ENCODE results near the gene PRKD1.
"Not testable (repeated sequence)": the region's sequence is repeated elsewhere in the genome, so short reads cannot be mapped to it uniquely, and the experiment has no call there.

Gene PRKD1

DNA sequence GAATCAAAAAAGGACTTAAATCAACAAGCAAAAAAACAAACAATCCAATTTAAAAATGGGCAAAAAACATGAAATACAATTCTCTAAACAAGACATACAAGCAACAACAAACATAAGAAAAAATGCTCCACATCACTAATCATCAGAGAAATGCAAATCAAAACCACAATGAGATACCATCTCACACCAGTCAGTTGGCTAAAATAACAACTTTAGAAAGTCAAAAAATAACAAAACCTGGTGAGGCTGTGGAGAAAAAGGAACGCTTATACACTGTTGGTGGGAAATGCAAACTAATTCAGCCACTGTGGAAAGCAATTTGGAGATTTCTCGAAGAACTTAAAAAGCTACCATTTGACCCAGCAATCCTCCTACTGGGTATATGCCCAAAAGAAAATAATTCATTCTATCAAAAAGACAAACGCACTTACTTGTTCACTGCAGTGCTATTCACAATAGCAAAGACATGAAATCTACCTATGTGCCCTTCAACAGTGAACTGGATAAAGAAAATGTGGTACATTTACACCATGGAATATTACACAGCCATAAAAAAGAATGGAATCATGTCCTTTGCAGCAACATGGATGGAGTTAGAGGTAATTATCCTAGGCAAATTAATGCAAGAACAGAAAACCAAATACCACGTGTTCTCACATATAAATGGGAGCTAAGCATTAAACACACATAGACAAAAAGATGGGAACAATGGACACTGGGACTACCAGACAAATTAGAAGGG lies 26.9 kb downstream of the PRKD1 start:
- no peak for DNase-seq (ENCODE audit: low read depth)

DNA sequence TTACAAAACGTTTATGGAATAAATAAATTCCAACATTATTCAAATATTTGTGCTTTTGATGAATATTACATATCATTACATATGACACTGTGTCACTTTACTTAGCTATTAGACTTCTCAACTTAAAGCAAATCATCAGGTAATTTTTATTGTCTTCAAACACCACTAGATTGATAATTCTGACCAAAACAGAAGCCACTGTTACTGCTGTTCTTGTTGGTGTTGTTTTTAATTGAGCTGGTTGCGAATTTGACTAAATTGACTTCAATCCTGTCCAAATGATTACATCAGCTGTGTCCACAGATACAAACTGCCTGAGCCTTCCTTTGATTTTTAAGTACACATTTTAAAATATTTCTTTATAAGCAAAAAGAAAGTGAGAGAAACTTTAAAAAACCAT lies 29.2 kb downstream of the PRKD1 start:
- DNase-seq (ENCODE audit: low read depth): no peak

DNA sequence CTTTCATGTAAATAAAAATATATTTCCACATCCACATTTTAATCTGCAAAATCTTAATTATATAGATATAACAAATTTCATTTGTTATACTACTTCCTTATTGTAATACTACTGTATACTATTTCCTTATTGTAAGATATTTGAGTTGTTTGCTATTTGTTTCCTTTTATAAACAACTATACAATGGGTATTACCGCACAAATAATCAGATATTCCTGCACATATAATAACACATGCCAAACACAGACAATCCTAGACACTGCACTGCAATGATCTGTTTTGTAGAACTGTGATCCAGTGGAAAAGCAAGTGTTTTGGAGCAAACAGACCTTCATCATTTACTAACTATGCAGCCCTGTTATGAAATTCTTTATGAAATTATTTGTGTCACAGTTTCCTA lies 30.5 kb downstream of the PRKD1 start:
- DNase-seq (ENCODE audit: low read depth): no peak

DNA sequence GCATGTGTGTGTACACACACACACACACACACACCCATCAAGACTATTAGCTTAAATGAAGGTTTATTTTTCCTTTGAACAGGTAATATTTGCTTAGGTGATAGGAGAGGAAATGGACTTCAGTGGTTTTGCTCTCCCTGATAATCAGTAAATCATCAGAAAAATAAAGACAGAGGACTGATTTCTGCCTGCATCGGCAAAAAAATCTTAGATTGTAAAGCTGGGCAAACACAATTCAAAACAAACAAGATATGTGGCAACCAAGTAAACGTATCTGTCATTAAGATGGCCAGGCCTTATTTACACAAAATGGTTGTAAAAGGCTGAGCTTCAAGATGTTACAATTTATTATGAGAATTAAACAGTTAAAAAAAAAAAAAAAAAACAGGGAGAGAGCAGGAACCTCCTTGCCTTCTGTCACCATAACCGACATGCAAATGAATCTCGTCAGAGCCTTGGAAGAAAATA lies 31.3 kb downstream of the PRKD1 start:
- no peak for DNase-seq (ENCODE audit: low read depth)

DNA sequence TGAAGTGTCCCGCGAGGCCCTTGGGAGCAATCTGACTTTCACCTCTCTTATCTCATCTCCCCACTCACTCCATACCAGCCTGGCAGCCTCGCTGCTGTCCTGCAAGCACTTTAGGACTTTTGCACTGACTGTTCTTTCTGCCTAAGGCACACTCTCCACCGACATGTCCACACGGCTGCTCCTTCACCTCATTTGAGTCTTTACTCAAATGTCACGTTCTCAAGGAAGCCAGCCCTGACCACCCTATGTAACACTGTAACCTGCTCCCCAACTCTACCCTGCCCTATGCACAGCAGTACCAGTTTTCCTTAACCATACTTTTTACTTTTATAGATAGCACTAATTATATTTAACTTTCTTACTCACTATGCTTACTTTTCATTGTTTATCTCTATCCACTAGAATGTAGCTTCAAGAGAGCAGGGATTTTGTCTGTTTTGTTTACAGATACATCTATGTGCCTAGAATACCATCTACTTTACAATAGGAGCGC lies 32.0 kb downstream of the PRKD1 start:
- no peak for DNase-seq (ENCODE audit: low read depth)

DNA sequence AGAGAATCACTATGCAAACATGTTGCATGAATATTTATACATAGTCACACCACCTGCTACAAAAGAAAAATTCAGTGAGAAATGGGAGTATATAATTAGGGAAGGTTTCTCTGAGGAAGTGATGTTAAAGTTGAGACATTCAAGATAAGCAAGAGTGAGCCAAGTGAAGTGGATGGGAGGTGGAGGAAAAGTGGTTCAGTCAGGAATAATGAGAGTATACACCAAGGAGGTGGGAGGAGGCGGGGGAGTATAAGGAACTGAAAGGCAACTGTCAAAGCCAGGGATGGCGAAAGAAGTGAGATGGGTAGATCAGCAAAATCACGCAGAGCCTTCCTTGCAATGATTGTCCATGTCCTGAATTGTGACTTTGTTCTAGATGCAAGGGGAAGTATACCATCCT lies 33.7 kb downstream of the PRKD1 start:
- no peak for DNase-seq (ENCODE audit: low read depth)

DNA sequence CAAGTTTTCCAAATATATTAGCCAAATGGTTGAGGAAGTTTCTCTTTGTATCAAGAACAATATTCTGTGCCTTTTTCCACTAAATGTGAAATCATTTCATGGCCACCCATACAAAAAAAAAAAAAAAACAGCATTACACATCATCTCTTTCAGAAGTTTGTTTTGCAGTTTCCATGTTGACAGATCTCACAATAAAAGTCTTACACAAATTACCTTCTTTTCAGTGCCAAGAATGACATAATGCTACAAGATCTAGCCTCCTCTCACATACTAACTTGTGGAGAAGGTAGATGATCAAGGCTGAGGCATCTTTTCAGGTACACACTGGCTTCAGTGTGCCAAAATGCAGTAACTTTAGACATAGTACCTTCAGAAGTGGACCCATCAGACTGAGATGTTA lies 35.3 kb downstream of the PRKD1 start:
- DNase-seq (ENCODE audit: low read depth): no peak

DNA sequence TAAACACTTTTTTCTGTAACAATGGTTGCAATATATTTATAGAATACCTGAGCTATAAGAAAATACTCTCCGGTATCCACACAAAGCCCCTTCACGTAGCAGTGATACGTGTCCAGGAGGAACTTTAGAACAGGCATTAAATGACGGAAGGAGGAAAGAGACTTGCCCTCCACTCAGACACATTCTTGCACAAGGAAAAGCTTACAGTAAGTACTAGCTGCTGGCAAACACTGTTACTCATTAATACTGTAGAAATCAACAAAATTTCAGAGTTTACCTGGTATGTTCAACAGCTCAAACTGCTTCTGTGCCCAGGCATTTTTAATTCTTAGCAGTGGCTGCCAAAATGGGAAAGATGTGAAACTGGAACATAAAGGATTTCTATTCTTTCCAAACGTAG lies 41.7 kb downstream of the PRKD1 start:
- no peak for DNase-seq (ENCODE audit: low read depth)

DNA sequence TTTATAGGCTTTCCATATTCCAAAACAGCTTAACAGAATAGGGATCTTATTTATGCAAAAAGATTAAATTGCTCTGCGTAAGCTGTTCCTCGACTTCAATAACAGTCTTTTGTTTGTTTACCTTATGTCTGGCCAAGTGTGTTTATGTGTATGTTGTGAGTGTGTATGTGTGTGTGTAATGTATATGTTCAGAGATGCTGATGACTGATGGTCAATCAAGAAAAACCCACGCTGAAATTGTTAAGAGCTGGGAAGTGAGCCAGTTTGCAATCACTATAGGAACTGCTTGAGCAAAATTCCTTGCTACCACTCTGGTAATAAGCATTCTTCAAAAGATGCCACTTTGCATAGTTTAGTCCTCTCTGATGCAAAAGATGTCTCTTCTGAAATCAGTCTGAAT lies 59.6 kb downstream of the PRKD1 start:
- DNase-seq (ENCODE audit: low read depth): no peak

DNA sequence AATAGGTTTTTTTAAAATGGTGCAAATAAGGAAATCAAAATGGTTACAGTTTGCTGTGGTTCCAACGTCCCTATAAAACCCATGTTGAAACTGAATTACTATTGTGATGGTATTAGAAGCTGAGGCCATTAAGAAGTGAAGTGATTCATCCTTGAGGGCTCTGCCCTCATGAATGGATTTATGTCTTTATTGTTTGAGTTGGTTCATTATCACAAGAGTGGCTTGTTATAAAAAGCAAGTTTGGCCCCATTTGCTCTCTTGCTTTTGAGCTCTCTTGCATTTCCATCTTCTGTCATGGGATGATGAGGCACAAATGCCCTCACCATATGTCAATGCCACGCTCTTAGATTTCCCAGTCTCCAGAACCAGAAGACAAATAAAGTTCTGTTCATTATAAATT lies 62.3 kb downstream of the PRKD1 start:
- DNase-seq (ENCODE audit: low read depth): no peak

DNA sequence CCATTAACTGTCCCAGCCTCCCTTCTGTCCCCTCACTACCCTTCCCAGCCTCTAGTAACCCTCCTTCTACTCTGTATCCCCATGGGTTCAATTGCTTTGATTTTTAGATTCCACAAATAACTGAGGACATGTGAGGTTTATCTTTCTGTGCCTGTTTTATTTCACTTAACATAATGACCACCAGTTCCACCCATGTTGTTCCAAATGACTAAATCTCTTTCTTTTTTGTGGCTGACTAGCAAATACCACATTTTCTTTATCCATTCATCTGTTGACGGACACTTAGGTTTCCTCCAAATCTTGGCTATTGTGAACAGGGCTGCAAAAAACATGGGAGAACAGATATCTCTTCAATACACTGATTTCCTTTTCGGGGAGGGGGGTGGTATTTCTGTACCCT lies 65.7 kb downstream of the PRKD1 start:
- DNase-seq (ENCODE audit: low read depth): no peak

DNA sequence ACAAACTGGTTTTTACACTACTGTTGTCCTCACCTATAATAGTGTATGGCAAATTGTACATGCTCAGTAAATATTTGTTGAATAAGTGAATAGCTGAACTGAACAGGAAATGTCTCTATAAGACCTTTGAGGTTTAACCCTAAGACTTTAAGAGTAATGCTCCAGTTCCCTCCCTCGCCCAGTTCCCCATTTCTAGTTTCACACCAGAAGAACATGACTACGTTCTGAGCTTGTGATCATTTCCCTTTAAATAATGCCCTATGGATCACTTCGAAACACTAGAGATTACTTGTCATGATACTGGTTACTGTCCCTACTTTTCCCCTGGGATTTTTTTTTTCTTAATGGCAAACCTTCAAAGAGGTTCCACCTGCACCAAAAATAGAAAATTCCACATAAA lies 69.3 kb downstream of the PRKD1 start:
- no peak for DNase-seq (ENCODE audit: low read depth)

DNA sequence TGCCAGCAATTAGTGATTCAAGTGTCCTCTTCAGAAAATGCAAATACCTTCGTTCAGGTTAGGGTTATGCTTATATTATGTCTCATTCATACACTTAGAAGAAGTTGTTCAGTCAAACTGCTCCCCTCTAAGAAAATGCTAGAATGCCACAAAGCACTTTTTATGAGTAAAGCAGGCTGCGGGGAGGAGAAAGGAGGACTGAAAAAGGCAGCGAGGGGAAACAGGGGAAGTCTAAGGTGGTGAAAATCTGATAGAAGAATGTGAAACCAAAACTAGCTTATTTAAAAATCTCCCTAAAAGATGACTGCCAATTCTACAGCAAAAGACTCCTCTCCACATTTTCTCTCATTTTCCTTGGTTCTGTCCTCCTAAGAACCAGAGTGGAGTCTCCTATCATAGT lies 70.1 kb downstream of the PRKD1 start:
- no peak for DNase-seq (ENCODE audit: low read depth)

DNA sequence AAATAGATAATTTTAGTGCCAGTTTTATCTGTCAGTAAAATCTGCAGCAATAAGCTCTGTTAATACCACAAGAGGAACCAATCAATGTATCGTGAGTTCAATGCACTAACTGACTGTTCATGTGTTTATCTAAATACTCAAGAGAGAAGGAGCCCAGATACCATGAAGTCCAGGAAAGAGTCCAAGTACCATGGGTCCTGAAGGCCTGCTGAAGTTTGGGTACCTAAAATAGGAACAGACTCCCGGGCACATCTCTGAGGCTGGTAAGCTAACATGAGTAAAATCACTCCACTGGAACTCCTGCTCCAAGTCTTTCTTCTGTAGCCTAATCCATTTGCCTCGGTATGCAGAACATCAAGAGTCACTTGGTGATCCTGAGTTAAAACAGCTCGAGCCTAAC lies 71.1 kb downstream of the PRKD1 start:
- no peak for DNase-seq (ENCODE audit: low read depth)

DNA sequence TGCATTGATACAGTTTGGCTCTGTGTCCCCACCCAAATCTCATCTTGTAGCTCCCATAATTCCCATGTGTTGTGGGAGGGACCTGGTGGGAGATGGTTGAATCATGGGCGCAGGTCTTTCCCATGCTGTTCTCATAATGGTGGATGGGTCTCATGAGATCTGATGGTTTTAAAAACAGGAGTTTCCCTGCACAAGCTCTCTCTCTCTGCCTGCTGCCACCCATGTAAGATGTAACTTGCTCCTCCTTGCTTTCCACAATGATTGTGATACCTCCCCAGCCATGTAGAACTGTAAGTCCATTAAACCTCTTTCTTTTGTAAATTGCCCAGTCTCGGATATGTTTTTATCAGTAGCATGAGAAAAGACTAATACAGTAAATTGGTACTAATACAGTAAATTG lies 74.0 kb downstream of the PRKD1 start:
- not testable (repeated sequence) for DNase-seq (ENCODE audit: low read depth)

DNA sequence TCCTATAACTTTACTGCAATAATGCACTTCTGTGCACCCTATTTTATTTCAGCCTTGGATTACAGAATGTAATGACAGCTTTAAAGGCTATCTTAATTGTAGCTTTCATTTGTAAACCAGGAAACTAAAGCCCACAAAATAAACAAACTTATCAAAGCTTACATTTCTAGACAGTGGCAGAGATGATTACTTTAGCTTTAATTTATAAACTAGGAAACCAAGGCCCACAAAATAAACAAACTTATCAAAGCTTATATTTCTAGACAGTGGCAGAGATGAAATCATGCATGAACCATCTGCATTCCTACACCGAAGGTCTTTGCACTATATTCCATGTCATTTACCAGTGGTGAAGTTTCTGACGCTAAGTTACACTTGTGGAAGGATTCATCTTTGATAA lies 74.4 kb downstream of the PRKD1 start:
- no peak for DNase-seq (ENCODE audit: low read depth)

DNA sequence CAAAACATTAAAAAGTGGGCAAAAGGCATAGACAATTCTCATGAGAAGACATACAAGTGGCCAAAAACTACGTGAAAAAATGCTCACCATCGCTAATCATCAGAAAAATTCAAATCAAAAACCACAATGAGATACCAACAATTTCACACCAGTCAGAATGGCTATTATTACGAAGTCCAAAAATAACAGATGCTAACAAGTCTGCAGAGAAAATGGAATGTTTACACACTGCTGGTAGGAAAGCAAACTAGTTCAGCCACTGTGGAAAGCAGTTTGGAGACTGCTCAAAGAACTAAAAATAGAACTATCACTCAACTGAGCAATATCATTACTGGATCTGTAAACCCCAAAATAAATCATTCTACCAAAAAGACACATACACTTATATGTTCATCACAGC lies 76.2 kb downstream of the PRKD1 start:
- DNase-seq (ENCODE audit: low read depth): no peak

DNA sequence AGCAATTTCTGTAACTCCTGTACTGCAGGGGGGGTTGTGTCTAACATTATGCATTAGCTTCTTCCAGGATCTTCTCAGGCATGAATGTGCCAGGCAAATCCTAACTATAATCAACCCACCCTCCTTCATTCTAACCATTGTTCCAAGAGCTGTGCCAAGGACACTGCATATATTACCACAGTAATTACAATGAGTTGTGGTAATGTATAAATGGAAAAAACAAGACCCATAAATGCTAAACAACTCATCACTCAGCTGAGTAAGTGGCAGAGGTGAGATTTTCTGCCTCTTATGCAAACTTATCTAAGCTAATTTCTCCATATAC lies 80.6 kb downstream of the PRKD1 start:
- no peak for DNase-seq (ENCODE audit: low read depth)

DNA sequence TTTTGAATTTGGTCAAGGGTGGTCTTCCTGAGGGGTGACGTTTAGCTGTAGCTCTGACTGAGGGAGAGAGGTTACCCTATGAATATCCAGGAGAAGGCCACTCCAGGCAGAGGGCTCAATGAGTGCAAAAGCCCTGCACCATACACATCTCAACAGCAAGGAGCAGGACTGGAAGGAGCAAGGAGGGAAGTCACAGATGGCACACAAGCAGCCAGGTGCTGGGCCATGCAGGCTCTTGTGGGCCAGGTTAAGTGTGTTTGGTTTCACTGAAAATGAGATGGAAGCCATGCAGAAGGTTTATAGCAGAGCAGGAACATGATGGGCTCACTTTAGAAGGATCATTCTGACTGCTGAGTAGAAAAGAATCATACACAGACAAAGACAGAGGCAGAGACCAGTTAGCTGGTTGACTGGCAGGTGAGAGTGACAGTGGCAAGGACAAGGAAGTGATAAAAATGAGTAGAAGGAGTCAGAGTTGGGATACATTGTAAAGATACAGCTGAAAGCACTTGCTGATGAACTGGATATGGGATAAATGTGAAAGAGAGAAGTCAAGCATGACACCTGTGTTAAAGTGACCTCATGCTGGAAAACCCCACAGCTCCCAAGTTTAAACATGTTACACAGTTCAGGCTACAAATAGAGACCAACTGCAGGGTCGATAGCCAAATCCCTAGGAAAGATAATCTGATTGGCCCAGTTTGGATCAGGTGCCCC lies 81.2 kb downstream of the PRKD1 start:
- no peak for DNase-seq (ENCODE audit: low read depth)

DNA sequence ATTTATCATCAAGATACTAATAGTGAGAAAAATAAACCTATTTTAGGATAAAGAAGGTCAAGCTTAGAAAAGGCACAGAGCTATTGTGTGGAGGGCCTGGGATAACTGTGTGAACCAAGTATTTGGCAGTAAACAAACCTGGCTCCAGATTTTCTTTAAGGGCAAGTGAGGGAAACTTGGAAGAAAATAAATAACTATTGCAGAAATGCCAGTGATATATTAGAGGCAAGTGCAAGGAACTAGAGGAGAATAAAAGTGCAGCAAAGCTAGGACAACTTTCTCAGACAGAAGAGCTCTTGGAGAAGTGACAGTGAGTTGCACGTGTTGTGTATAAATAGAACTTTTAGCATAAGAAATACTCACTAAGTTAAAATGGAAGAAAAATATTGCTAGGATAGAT lies 83.7 kb downstream of the PRKD1 start:
- DNase-seq (ENCODE audit: low read depth): no peak

DNA sequence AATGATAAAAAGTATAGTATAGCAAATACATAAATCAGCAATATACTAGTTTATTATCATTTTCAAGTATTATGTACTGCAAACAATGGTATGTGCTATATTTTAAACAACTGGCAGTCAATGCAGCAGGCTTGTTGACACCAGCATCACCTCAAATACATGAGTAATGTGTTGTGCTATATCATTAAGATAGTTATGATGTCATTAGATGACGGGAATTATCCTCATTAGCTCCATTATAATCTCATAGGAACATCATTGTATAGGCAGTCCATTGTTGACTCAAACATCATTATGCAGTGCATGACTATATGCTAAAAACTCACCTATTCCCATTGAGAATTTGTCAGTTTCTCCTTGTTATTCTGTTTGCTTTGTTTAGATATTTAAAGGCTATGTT lies 85.4 kb downstream of the PRKD1 start:
- DNase-seq (ENCODE audit: low read depth): no peak

DNA sequence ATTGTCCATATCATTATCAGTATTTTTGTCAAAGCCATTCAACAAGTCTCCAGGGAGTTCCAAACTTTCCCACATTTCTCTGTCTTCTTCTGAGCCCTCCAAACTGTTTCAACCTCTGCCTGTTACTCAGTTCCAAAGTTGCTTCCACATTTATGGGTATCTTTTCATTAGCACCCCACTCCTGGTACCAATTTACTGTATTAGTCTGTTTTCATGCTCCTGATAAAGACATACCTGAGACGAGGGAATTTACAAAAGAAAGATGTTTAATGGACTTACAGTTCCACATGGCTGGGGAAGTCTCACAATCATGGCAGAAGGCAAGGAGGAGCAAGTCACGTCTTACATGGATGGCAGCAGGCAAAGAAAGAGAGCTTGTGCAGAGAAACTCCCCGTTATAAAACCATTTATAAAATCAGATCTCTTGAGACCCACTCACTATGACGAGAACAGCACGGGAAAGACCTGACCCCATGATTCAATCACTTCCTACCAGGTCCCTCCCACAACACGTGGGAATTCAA lies 87.2 kb downstream of the PRKD1 start:
- DNase-seq (ENCODE audit: low read depth): not testable (repeated sequence)

DNA sequence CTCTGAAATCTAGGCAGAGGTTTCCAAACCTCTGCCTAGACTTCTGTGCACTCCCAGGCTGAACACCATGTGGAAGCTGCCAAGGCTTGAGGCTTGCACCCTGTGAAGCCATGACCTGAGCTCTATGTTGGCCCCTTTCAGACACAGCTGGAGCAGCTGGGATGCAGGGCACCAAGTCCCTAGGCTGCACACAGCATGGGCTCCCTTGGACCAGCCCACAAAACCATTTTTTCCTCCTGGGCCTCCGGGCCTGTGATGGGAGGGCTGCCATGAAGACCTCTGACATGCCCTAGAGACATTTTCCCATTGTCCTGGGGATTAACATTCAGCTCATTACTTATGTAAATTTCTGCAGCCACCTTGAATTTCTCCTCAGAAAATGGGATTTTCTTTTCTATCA lies 88.0 kb downstream of the PRKD1 start:
- not testable (repeated sequence) for DNase-seq (ENCODE audit: low read depth)

DNA sequence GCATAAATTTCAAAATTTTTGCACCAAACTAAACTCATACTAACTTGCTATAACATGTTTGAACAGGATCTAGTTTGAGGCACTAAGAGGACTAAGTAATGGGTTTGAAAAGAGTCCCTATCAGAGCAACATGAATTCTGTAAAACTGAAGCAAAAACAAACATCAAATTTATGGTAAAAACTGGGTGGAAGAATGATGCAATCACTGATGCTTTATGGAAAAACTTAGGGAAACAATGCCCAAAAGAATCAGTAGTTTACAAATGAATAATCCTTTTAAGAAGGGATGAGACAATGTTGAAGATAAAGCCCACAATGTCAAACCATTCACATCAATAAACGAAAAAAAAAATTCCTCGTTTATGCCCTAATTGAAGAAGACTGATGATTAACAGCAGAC lies 88.9 kb downstream of the PRKD1 start:
- no peak for DNase-seq (ENCODE audit: low read depth)

Measured in HS-27A (cell line).